Measurements from ENCODE around the gene DGKH.

DGKH gene

DNA sequence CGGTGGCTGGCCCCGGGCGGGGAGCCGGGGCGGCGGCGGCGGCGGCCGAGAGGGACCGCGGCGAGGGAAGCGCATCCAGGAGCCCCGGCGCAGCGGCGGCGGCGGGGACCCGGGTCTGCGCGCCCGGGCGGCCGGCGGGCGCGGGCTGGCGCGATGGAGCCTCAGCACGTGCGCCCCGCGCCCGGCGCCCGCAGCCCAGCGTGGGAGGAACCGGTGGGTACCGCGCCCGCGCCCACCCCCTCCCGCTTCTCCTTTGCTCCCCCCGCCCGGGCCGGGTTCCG, 7.8 kb upstream of the DGKH start:
- TF ChIP-seq, protein P1, sequence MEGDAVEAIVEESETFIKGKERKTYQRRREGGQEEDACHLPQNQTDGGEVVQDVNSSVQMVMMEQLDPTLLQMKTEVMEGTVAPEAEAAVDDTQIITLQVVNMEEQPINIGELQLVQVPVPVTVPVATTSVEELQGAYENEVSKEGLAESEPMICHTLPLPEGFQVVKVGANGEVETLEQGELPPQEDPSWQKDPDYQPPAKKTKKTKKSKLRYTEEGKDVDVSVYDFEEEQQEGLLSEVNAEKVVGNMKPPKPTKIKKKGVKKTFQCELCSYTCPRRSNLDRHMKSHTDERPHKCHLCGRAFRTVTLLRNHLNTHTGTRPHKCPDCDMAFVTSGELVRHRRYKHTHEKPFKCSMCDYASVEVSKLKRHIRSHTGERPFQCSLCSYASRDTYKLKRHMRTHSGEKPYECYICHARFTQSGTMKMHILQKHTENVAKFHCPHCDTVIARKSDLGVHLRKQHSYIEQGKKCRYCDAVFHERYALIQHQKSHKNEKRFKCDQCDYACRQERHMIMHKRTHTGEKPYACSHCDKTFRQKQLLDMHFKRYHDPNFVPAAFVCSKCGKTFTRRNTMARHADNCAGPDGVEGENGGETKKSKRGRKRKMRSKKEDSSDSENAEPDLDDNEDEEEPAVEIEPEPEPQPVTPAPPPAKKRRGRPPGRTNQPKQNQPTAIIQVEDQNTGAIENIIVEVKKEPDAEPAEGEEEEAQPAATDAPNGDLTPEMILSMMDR (IDR thresholded peaks at IDR 0.05; ENCODE audit: low read depth, low read length): no peak
- peak overlapping the region; percentile 85 for H3K4me3 ChIP-seq (ENCODE audit: low read depth, low read length)

DNA sequence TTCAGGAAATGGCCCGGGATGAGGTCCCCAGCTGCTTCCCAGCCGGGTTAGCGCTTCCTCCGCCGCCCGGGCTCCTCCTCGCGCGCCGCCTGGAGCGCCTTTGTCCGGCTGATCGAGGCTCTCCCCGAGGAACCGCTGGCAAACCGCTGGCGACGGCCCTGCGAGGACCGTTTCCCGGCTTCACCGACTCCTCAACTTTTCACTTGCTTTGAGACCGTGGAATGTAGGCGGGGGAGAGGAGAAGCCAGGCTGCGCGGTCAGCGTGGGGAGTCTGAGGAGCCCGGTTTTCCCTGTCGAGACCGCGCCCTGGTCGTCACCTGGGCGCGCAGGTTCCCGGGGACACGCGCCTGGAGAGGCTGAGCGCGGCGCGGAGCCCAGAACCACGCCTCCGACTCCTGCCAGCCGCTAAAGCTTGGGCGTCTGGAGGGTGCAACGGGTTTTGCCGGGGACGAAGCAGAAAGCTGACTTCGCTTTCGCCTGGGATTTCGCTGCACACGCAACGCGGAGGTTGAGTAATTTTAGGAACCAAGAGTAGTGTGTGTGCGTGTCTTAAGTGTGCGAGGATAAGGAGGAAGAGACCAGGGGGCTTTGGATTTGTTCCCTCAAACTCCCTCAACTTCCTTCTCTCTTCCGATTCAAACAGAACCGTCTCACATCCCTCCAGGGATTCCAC, 7.3 kb upstream of the DGKH start:
- TF ChIP-seq, protein P1 (IDR thresholded peaks at IDR 0.05; ENCODE audit: low read depth, low read length): no peak
- H3K4me3 ChIP-seq (ENCODE audit: low read depth, low read length): peak overlapping the region; percentile 85

DNA sequence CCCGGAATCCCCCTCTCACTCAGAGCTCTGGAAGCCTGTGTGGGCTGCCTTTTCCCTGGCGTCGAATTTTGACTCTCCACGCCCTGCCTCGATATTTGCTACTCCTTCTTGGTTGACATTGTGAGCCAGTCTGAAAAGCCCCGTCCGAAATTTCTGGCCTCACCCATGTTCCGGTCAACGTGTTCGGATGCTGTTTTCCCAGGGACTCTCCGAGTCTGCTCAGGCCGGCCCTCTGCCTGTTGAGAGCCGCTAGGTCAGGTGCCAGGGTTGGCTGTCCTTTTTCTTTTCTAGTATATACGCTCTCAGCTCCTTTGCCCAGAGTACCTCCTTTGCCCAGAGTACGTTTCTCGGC, 6.8 kb upstream of the DGKH start:
- TF ChIP-seq, protein P1 (IDR thresholded peaks at IDR 0.05; ENCODE audit: low read depth, low read length): peak; percentile 58
- H3K4me3 ChIP-seq (ENCODE audit: low read depth, low read length): peak overlapping the region; percentile 85

DNA sequence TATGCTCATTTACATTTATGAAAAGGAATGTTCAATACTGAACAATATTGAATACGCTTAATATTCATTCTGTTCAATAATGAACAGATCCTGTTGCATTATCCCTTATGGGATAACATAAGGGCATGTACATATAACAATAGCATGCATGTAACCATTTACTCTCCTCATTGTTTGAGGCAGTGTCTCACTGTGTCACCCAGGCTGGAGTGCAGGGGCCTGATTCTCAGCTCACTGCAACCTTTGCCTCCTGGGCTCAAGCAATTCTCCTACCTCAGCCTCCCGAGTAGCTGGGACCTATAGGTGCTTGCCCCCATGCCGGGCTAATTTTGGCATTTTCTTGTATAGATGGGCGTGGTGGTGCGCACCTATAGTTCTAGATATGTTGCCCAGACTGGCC, 4.8 kb upstream of the DGKH start:
- TF ChIP-seq, protein P1 (IDR thresholded peaks at IDR 0.05; ENCODE audit: low read depth, low read length): no peak
- no peak overlapping the region for H3K4me3 ChIP-seq (ENCODE audit: low read depth, low read length)

DNA sequence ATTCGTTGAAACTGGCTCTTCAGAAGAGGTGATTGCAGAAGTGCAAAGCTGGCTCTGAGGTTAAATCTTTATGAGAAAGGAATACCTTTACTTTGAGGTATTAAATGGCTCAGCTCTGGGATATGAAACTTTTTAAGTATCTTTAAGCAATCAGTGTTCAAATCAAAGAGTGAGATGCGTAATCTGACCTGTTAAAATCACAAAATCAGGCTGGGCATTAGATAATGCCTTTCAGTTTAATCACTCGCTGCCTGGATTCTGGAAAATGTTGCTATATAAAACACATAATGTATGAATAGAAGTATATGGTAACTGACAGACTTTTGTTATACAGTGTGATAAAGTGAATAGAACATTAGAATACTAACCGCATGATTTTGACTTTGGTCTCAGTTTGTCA, 2.0 kb upstream of the DGKH start:
- TF ChIP-seq, protein P1 (IDR thresholded peaks at IDR 0.05; ENCODE audit: low read depth, low read length): no peak
- H3K4me3 ChIP-seq (ENCODE audit: low read depth, low read length): no peak overlapping the region

DNA sequence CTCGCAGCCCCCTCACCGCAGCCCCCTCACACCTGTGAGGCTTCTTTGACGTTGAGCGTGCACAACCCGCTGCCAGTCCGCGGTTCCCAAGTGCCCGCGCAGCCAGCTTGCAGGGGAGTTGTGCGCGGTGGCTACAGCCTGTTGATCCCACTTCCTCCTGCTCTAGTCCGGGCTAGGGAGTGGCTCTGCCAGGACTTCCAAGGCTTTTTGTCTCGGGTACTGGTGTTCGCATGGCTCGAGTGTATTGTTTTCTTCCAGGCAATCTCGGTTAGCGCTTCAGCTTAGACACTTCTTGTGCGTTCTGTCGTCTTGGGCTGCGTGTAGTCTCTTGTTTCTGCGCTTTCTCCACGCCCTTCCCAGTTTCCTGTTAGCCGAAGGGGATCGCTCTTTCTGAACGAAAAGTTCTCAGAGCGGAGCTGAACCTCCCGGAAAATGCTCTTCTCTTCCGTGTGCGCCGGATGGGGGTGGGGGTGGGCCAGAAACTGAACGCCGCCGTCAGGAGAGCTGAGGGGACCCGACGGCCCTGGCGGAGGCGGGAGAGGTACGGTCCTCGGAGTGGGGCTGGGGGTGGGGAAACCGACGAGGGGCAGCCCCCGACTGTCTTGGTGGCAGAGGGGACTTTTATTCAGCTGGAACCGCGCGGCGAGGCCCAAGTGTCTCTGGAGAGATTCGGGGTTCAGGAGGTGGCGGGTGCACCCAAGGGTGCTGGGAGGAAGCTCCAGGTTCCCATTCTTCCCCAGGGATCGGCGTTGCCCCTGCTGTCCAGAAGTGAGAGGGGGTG, 697 bp upstream of the DGKH start:
- H3K4me3 ChIP-seq (ENCODE audit: low read depth, low read length): peak overlapping the region; percentile 80
- TF ChIP-seq, protein P1 (IDR thresholded peaks at IDR 0.05; ENCODE audit: low read depth, low read length): no peak

DNA sequence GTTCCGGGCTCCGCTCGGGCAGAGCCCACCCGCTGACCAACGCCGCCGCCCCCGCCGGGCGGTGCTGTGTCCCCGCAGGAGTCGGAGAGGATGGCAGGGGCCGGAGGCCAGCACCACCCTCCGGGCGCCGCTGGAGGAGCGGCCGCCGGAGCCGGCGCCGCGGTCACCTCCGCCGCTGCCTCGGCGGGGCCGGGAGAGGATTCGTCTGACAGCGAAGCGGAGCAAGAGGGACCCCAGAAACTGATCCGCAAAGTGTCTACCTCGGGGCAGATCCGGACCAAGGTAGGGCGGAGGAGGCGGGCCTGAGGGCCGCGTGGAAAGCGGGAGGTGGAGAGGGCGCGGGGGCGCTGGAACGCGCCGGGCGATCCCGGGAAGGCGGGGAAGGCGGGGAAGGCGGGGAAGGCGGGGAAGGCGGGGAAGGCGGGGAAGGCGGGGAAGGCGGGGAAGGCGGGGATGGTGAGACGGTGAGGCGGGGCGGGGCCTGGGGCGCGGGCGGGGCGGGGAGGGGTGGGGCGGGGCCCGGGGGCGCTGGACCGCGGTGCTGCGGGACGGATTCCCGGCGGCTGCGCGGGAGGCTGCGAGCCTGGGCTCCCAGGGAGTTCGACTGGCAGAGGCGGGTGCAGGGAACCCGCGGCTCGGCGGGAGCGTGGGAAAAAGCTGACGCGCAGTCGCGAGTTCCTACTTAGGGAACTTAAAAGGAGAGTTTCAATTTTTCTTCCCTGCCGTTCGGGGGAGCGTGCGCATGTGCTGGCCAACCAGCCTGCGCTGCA, 421 bp downstream of the DGKH start:
- peak overlapping the region; percentile 80 for H3K4me3 ChIP-seq (ENCODE audit: low read depth, low read length)
- TF ChIP-seq, protein P1 (IDR thresholded peaks at IDR 0.05; ENCODE audit: low read depth, low read length): 0 out of 2 replicates have a peak, but pooled peaks have one; percentile 8
